ENCODE measurements around the gene PUS7L. TPM values are rescaled to one million over a fixed set of nuclear protein-coding genes. Genes with fewer than 3 reads are reported as not detected.

Gene PUS7L
- total and polyA plus RNA-seq, 2 of the 13 experiments (the other 11 are each of a cell fraction or from before 2014, with no cell fraction given): 6.5 to 37.6 TPM

DNA sequence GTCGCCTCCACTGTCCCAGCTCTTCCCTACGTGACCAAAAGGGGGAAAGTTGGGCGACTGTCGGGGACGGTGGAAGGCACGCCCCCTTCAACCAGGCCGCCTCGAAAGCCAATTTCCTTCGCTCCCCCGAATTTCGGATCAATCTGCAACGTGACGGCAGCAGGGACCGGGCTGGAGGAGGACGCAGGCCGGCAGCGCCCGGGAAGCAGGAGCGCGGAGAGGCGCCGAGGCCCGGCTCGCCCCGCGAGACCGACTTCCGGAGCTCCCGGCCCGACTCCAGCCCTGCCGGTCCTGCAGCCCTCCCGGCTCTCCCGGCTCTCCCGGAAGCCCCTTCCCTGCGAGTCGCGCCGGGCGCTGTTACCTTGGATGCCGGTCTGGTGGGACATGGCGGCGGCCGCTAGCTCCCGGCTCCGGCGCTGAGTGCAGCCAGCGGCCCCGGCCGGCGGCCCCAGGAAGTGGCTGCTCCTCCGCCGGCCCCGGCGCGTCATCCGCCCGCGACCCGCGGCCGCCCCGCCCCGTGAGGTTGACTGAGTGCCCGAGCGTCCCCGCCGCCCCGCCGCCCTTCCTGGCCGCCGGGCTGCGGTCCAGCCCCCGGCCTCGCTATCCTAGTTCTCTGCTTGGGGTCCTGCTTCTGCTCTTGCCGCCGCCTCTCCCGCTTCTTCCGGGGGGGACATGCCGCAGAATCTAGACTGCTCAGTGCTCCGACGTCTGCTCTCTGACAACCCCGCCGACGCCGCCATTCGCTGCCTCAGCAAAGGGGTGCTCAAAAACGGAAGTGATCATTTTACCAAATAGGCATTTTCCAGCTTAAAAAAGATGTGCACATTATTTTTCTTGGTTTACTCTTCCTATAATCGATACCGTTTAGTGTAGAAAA is 47.5 kb upstream of the PUS7L start, which contains the start of gene TWF1 (continued):
- TF ChIP-seq, protein P1, sequence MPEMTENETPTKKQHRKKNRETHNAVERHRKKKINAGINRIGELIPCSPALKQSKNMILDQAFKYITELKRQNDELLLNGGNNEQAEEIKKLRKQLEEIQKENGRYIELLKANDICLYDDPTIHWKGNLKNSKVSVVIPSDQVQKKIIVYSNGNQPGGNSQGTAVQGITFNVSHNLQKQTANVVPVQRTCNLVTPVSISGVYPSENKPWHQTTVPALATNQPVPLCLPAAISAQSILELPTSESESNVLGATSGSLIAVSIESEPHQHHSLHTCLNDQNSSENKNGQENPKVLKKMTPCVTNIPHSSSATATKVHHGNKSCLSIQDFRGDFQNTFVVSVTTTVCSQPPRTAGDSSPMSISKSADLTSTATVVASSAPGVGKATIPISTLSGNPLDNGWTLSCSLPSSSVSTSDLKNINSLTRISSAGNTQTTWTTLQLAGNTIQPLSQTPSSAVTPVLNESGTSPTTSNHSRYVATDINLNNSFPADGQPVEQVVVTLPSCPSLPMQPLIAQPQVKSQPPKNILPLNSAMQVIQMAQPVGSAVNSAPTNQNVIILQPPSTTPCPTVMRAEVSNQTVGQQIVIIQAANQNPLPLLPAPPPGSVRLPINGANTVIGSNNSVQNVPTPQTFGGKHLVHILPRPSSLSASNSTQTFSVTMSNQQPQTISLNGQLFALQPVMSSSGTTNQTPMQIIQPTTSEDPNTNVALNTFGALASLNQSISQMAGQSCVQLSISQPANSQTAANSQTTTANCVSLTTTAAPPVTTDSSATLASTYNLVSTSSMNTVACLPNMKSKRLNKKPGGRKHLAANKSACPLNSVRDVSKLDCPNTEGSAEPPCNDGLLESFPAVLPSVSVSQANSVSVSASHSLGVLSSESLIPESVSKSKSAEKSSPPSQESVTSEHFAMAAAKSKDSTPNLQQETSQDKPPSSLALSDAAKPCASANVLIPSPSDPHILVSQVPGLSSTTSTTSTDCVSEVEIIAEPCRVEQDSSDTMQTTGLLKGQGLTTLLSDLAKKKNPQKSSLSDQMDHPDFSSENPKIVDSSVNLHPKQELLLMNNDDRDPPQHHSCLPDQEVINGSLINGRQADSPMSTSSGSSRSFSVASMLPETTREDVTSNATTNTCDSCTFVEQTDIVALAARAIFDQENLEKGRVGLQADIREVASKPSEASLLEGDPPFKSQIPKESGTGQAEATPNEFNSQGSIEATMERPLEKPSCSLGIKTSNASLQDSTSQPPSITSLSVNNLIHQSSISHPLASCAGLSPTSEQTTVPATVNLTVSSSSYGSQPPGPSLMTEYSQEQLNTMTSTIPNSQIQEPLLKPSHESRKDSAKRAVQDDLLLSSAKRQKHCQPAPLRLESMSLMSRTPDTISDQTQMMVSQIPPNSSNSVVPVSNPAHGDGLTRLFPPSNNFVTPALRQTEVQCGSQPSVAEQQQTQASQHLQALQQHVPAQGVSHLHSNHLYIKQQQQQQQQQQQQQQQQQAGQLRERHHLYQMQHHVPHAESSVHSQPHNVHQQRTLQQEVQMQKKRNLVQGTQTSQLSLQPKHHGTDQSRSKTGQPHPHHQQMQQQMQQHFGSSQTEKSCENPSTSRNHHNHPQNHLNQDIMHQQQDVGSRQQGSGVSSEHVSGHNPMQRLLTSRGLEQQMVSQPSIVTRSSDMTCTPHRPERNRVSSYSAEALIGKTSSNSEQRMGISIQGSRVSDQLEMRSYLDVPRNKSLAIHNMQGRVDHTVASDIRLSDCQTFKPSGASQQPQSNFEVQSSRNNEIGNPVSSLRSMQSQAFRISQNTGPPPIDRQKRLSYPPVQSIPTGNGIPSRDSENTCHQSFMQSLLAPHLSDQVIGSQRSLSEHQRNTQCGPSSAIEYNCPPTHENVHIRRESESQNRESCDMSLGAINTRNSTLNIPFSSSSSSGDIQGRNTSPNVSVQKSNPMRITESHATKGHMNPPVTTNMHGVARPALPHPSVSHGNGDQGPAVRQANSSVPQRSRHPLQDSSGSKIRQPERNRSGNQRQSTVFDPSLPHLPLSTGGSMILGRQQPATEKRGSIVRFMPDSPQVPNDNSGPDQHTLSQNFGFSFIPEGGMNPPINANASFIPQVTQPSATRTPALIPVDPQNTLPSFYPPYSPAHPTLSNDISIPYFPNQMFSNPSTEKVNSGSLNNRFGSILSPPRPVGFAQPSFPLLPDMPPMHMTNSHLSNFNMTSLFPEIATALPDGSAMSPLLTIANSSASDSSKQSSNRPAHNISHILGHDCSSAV (CRISPR knock-in tag; IDR thresholded peaks at IDR 0.05; ENCODE audit: borderline replicate concordance): no peak
- peak; percentile 64; the same call in 1 of the 2 replicates for TF ChIP-seq MEIS2 (CRISPR knock-in tag; IDR thresholded peaks at IDR 0.05)
- TF ChIP-seq ZBTB38 (CRISPR knock-in tag; IDR thresholded peaks at IDR 0.05): peak; percentile 69; the same call in 1 of the 2 replicates
- no peak for TF ChIP-seq ZKSCAN8 (CRISPR knock-in tag; IDR thresholded peaks at IDR 0.05; ENCODE audit: borderline replicate concordance)
- no peak for TF ChIP-seq CBX5 (CRISPR knock-in tag; IDR thresholded peaks at IDR 0.05; ENCODE audit: borderline replicate concordance)
- TF ChIP-seq, protein P2, sequence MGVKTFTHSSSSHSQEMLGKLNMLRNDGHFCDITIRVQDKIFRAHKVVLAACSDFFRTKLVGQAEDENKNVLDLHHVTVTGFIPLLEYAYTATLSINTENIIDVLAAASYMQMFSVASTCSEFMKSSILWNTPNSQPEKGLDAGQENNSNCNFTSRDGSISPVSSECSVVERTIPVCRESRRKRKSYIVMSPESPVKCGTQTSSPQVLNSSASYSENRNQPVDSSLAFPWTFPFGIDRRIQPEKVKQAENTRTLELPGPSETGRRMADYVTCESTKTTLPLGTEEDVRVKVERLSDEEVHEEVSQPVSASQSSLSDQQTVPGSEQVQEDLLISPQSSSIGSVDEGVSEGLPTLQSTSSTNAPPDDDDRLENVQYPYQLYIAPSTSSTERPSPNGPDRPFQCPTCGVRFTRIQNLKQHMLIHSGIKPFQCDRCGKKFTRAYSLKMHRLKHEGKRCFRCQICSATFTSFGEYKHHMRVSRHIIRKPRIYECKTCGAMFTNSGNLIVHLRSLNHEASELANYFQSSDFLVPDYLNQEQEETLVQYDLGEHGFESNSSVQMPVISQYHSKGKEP (CRISPR knock-in tag; IDR thresholded peaks at IDR 0.05): no peak
- no peak for TF ChIP-seq HNF4A (CRISPR knock-in tag; IDR thresholded peaks at IDR 0.05)
- peak; percentile 41; the same call in 1 of the 2 replicates for TF ChIP-seq FOXC1 (CRISPR knock-in tag; IDR thresholded peaks at IDR 0.05; ENCODE audit: borderline replicate concordance)
- no peak for TF ChIP-seq ZNF746 (CRISPR knock-in tag; IDR thresholded peaks at IDR 0.05)
- no peak for TF ChIP-seq ZNF260 (CRISPR knock-in tag; IDR thresholded peaks at IDR 0.05; ENCODE audit: borderline replicate concordance, low read depth)
- TF ChIP-seq CBFB (CRISPR knock-in tag; IDR thresholded peaks at IDR 0.05): peak; percentile 70; the same call in 1 of the 2 replicates
- TF ChIP-seq HDAC1 (CRISPR knock-in tag; IDR thresholded peaks at IDR 0.05): peak; percentile 73
- TF ChIP-seq ZFP1 (CRISPR knock-in tag; IDR thresholded peaks at IDR 0.05): no peak
- TF ChIP-seq, protein P3, sequence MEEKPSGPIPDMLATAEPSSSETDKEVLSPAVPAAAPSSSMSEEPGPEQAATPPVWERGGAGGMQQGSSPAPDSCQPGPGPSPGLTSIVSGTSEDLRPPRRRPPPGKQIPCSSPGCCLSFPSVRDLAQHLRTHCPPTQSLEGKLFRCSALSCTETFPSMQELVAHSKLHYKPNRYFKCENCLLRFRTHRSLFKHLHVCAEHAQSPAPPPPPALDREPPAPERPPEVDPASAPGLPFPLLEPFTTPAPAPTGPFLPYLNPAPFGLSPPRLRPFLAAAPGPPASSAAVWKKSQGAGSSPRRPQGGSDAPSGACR (CRISPR knock-in tag; IDR thresholded peaks at IDR 0.05): no peak
- TF ChIP-seq ZNF547 (CRISPR knock-in tag; IDR thresholded peaks at IDR 0.05): 0 out of 2 replicates have a peak, but pooled peaks have one; percentile 36
- no peak; the same call in 1 of the 2 replicates for TF ChIP-seq RARA (CRISPR knock-in tag; IDR thresholded peaks at IDR 0.05)
- TF ChIP-seq GATAD2A (CRISPR knock-in tag; IDR thresholded peaks at IDR 0.05): no peak
- TF ChIP-seq, protein P4, sequence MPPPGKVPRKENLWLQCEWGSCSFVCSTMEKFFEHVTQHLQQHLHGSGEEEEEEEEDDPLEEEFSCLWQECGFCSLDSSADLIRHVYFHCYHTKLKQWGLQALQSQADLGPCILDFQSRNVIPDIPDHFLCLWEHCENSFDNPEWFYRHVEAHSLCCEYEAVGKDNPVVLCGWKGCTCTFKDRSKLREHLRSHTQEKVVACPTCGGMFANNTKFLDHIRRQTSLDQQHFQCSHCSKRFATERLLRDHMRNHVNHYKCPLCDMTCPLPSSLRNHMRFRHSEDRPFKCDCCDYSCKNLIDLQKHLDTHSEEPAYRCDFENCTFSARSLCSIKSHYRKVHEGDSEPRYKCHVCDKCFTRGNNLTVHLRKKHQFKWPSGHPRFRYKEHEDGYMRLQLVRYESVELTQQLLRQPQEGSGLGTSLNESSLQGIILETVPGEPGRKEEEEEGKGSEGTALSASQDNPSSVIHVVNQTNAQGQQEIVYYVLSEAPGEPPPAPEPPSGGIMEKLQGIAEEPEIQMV (CRISPR knock-in tag; IDR thresholded peaks at IDR 0.05; ENCODE audit: low read depth): no peak

Measured in HepG2 (cell line).